GM19238 (cell line): ENCODE results near the gene ZNF284.
A peak's percentile ranks its signal among the peaks of the same experiment; 100 is the strongest.

Experiments used
- DNase-seq: peaks from one replicate; pipeline ENCODE4 v3.0.0; 2011; ENCODE audit warnings: low spot score; ENCODE audit not compliant: insufficient read length

The ZNF284 gene

DNA sequence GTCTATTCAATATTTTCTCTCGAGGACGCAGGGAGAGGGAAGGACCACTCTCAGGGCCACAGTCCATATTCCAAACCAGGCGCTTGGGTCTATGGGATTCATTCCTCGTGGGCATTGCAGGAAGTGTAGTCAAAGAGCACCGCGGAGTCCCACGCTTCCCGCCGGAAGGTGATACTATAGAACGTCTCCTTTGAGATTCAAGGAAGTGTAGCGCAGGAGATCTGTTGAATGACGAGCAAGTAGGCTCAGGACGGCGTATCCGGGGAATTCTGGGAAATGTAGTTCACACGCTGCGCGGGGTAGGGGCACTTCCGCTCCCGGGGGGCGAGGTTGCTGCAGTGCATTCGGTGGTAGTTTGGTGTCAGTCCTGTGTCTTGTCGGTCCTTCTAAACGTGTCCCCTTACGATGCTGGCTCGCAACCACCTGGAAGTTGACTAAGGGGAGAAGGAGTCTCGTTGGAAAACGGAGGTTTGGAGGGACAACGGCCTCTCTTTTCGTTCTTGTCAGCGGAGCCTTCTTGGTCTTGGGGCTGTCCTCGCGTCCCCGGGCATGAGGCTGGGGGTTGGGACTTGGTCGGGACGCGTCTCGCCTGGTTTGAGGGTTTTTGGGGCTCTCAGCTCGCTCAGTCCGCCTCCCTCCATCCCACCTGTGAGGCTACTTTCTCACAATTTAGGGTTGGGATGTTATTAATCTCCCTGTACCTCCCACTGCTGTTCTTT is at the start of gene ZNF284:
Gene ZNF284 (plus strand): TSS at position 336 of the 719 bp plus-strand sequence. CDS start 4,231 bp downstream, outside the sequence.
- DNase-seq = peak; percentile 78

DNA sequence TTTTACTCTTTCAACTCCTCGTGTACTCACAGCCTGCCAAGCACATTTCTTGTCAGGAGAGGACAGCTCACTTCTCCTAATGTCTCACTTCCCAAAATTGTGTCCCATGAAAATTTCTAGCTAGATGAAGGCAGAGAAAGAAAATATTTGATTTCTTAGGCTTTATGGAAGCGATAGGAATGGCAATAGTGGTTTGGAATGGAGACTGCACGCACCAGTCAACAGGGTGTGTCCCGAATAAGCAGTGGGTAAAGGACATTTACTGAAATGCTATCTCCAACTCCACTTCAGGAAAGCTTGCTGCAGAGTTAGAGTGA is 47.1 kb upstream of the ZNF284 start:
- DNase-seq = no peak

DNA sequence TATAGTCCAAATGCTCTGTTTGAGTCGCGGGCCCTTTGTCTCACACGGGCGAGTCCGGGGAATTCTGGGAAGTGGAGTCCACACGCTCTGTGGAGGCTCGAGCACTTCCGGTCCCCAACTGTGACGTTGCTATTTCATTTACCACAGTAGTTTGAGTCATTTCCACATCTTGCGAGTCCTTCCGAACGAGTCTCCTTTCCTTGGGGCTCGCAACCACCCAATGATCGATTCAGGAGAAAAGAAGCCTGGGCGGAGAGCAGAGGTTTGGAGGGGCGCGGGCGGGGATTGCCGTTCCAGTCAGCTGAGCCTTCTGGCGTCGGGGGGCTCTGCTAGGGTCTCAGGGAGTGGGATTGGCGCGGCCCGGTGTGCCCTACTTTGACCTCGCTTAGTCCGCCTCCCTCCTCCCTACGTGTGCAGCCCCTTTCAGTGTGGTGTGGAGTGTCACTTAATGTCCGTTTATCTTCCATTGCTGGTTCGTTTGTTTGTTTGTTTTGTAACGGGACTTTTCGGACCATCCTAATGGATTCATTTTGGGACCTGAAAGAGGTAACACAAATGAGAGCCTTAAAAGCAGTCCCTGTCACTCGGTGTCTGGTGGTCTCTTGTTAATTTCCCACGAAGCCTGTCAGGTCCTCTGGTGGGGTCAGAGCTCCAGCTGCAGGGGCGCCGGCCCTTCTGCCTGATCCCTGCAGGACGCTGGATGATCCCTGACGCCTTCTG is 46.6 kb upstream of the ZNF284 start, which contains the start of gene ZNF222:
Gene ZNF222 (plus strand): TSS at position 163 of the 720 bp plus-strand sequence. CDS start 58 bp downstream, at position 221.
- DNase-seq = peak; percentile 45

DNA sequence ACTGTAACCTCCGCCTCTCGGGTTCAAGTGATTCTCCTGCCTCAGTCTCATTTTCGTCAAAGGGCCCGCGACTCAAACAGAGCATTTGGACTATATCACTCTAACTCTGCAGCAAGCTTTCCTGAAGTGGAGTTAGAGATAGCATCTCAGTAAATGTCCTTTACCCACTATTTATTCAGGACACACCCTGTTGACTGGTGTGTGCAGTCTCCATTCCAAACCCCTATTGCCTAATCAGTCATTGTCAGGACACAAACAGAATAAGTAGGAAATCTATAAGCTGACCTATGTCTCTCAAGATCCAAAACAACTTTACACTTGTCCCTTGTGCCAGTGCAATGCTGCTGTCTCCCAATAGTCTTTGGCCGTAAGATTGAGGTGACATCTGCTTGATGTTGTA is 45.3 kb upstream of the ZNF284 start:
- no peak for DNase-seq

DNA sequence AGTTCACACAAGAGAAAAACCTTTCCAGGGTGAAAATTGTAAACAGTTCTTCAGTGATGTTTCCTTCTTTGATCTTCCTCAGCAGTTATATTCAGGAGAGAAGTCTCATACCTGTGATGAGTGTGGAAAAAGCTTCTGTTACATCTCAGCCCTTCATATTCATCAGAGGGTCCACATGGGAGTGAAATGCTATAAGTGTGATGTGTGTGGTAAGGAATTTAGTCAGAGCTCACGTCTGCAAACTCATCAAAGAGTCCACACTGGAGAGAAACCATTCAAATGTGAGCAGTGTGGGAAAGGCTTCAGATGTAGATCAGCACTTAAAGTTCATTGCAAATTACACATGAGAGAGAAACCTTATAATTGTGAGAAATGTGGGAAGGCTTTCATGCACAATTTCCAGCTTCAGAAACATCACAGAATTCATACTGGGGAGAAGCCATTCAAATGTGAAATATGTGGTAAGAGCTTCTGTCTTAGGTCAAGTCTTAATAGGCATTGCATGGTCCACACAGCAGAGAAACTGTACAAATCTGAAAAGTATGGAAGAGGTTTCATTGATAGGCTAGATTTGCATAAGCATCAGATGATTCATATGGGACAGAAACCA is 39.9 kb upstream of the ZNF284 start:
- DNase-seq = no peak

DNA sequence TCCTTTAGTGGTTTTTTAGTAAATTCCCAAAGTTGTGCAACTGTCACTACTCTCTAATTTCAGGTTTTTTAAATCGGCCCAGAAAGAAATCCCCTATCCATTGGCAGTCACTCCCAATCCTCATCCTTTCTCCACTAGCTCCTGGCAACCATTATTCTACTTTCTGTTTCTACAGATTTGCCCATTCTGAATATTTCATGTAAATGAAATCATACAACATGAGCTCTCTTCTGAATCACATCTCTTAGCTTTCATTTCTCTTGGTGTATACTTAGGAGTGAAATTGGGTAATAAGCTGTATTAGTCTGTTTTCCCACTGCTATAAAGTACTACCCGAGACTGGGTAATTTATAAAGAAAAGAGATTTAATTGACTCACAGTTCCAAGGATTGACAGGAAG is 29.8 kb upstream of the ZNF284 start:
- no peak for DNase-seq

DNA sequence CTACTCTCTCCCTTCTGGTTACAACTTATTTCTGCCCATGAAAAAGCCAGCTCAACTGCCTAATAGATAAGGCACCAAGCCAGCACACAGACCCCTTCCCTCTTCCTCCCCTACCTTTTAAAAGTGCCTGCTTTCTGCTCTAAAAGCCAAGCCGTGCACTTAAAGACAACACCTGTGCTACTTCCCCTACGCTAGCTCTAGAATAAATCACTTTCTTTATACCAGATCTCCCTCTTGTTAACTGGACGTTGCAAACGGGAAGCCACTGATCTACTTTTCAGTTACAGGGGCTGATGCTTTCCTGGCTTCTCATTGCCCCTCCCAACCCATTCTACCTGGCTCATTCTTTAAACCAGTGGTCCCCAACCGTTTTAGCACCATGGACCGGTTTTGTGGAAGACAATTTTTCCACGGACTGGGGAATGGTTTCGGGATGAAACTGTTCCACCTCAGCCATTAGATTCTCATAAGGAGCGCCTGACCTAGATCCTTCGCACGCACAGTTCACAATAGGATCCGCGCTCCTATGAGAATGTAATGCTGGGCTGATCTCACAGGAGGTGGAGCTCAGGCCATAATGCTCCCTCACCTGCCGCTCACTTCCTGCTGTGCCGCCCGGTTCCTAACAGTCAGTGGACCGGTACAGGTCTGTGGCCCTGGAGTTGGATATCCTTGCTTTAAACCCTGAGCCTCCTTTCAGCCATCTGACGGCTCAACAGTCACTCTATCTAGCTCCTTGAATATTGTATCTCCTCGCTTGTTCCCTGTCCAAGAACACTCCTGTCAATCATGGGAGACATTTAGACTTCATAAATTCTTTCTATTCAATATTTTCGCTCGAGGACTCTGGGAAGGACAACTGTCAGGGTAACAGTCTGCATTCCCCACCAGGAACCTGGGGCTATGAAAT is 21.0 kb upstream of the ZNF284 start:
- DNase-seq = peak; percentile 23

DNA sequence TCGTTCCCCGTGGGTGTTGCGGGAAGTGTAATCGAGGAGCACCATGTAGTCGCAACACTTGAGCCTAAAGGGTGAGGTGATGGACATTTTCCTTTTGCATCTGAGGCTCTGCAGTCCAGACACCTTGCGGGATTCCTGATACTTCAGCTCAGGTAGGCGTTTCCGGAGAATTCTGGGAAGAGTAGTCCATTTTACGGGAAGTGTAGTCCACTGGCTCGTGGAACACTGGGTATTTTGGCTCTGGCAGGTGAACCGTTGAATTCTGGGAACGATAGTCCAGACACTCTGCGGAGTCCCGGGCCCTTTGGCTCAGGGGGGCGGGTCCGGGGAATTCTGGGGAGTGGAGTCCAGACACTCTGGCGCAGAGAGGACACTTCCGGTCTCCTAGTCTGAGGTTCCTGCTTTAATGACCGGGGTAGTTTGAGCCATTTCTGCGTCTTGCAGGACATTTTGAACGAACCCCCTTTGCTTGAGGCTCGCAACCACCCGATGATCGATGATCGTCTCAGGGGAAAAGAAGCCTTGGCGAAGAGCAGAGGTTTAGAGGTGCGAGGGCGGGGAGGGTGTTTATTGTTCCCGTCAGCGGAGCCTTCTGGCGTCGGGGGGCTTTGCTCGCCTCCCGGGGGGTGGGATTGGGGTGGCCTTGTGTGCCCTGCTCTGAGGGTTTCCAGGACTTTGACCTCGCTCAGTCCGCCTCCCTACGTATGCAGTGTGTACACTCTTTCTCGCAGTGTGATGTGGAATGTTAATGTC is 20.1 kb upstream of the ZNF284 start, which contains the start of gene ZNF223:
Gene ZNF223 (plus strand): TSS at position 387 of the 753 bp plus-strand sequence. CDS start 3,141 bp downstream, outside the sequence.
- DNase-seq = peak; percentile 68

DNA sequence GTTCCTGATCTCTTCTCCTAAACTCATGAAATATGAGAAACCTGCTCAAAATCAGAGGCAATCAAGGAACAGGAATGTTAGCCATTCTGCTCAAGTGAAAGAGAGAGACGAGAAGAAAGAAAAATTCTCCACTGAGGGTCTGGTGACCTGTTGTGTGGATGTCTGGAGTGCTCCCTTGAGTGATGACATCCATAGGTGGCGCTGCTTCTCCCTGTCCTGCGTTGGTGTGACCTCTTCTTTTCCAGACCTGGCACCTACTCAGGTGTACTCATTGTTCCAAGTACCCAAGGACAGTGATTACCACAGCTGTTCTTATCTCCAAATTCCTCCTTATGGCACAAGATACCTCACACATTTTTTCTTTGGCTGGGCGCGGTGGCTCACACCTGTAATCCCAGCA is 16.1 kb upstream of the ZNF284 start:
- DNase-seq = no peak

DNA sequence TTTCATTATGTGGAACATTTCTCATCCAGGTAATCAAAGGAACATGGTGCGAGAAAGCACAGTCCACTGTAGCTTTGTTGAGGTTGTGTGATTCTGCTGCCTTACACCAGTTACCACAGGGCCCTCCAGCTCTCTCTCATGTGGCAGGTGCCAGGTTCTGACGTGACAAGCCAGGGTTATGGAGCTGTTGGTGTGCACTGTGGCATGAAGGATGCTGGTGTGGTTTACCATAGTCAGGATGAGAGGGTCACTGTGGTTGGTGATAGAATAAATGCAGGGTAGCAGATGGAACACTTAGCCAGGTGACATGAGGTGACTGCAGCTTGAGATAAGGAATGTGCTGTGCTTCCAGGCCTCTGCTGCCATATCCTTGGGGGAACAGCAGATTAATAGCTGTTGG is 12.7 kb upstream of the ZNF284 start:
- DNase-seq = no peak

DNA sequence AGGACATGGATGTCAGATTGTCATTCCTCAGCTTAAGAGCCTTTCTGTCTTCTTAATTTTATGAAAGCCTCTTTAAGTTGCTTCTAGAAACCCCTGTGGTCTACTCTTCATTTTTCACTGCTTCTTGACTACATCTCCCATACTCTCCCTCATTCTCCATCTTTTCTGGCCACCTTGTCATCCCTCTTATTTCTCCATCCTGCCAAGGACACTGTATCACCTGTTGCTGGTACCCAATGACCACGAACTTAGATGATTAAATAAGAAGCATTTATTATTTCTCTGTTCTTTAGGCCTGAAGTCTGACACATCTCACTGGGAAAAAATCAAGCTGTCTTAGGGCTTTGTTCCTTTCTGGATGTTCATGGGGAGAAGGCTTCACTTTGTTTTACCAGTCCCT is 10.9 kb upstream of the ZNF284 start:
- no peak for DNase-seq

DNA sequence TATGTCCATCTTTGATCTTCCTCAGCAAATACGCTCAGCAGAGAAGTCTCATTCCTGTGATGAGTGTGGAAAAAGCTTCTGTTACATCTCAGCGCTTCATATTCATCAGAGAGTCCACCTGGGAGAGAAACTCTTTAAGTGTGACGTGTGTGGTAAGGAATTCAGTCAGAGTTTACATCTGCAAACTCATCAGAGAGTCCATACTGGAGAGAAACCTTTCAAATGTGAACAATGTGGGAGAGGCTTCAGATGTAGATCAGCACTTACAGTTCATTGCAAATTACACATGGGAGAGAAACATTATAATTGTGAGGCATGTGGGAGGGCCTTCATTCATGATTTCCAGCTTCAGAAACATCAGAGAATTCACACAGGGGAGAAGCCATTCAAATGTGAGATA is 5.7 kb upstream of the ZNF284 start:
- no peak for DNase-seq

DNA sequence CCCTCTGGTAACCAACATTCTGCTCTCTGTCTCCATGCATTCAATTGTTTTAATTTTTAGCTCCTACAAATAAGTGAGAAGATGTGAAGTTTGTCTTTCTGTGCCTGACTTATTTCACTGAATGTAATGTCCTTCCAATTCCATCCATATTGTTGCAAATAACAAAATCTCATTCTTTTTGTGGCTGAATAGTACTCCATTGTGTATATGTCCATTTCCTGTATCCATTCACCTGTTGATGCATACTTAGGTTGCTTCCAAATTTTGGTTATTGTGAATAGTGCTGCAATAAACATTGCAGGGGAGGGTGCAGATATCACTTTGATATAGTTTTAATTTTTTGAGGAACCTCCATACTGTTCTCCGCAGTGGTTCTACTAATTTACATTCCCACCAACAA is 2.5 kb upstream of the ZNF284 start:
- DNase-seq = no peak

DNA sequence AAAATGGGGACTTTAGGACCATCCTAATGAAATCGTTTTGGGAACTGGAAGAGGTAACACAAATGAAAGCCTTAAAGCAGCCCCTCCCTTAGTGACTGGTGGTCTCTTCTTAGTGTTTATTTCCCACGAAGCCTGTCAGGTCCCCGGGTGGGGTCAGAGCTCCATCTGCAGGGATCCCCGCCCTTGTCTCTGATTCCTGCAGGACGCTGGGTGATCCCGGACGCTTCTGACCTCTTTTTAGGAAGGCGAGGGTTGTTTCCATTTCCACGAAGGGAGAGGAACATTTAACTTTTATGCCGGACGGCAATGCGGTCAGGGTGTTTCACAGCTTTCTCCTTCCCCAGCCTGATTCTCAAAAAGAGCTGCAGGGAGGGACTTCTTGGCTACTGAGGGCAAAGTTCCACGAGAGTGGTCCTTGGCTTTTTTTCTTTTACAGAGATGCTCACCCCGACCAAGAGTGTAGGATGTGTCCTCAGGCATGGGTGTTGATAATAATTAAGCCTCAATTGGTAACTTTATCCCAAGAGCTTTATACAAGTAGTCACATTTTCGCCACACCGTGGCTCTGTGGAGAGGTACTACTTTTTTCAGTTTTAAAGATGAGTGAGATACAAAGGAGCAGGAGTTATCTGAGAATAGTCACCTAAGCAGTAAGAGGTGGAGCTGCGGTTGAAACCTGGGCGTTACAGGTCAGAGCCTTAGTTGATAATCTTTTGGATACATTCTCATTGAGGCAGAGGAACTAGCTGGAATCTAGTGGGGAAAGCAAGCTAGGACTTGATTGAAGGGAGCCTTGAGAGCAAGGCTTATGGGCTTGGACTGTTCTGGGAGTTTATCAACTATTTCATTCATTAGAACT is 813 bp downstream of the ZNF284 start:
- DNase-seq = no peak

DNA sequence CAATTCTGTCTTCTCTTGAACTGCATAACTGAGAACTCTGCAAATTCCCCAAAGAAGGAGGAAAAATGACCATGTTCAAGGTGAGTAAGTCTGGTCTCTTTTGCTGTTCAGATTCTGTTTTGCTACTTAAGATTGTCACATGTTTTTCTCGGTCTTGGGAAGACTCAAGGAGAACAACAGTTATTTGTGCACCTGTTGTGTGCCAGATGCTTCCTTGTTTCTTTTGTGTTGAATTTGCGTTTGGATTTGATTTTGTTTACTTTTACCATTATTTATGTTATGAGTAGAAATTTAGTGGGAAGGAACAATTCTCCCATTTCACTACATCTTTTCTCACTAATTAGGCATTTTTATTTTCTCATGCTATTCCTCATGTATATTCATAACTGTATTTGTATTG is 4.4 kb downstream of the ZNF284 start:
- no peak for DNase-seq

DNA sequence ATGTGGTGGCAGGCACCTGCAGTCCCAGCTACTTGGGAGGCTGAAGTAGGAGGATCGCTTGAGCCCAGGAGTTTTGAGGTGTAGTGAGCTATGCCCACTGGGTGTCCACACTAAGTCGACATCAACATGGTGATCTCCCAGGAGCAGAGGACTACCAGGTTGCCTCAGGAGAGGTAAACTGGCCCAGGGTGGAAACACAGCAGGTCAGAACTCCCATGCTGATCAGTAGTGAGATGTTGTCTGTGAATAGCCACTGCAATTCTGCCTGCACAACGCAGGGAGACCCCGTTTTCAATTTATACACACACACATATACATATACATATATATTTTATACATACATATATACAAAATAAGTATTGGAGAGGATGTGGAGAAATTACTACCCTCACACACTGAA is 20.1 kb downstream of the ZNF284 start:
- DNase-seq = no peak

DNA sequence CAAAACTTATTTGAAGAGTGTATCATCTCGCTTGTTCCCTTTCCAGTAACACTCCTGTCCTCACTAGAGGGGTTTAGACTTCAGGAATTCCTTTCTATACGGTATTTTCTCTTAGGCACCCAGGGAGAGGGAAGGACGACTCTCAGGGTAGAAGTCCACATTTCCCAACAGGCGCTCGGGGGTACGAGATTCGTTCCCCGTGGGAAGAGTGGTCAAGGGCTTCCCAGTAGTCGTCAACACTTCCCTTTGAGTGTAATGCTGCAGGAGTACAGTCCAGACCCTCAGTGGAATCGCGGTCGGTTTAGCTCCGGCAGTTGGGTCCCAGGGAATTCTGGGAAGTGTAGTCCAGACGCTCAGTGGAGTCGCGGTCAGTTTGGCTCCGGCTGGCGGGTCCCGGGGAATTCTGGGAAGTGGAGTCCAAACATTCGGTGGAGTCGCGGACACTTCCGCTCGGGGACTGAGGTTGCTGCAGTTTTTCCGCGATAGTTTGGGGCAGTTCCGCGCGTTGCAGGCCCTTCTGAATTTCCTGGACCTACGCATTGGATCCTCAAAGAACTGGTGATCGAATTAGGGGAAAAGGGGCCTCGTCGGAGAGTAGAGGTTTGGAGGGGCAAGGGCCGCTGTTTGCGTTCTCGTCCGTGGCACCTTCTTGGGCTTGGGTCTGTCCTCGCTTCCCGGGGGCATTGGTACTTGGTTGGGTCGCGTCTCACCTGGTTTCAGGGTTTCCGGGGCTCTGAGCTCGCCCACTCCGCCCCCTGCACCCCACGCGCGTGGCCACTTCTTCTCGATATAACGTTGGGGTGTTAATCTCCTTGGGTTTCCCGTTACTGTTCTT is 22.2 kb downstream of the ZNF284 start, which contains the start of gene ZNF224:
Gene ZNF224 (plus strand): TSS at position 431 of the 835 bp plus-strand sequence. CDS start 3,513 bp downstream, outside the sequence.
- DNase-seq = peak; percentile 82

DNA sequence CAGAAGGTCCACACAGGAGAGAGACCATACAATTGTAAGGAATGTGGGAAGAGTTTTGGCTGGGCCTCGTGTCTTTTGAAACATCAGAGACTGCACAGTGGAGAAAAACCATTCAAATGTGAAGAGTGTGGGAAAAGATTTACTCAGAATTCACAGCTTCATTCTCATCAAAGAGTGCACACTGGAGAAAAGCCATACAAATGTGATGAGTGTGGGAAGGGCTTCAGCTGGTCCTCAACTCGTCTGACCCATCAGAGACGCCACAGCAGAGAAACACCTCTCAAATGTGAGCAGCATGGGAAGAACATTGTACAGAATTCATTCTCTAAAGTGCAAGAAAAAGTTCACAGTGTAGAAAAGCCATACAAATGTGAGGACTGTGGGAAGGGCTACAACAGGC is 35.8 kb downstream of the ZNF284 start:
- DNase-seq = no peak

DNA sequence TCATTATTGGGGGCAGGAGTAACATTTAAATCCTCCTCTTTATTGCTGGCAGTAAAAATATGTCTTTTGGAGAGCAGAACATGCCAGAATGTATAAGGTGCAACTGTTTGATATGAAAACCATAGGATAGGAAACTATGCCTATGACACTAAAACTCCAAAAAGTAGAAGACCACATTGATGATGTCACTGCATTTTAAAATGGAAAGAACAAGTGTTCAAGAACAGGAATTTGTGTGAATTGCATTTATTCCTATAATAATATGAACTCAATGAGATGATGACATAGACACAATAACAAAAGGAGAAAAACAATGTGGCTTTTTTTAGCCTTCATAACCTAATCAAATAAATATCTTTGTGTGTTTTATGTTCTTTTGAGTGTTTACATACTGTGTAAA is 37.5 kb downstream of the ZNF284 start:
- no peak for DNase-seq
